Bronchial epithelial cell (primary cell): ENCODE measurements around the gene ABCA1. TPM values are rescaled to one million over a fixed set of nuclear protein-coding genes. Genes with fewer than 3 reads are reported as not detected.
A peak's percentile ranks its signal among the peaks of the same experiment; 100 is the strongest.

Experiments used
- DNase-seq: peaks from one replicate; pipeline ENCODE4 v3.0.0-alpha.2; 2010; ENCODE audit warnings: low read depth
- FAIRE-seq: peaks from 2 replicates; lab custom pipeline; 2011; peaks lifted over from hg19 to GRCh38; lab: Jason Lieb, UNC
- H3K27me3 ChIP-seq: 2 replicates; pipeline ENCODE4 v1.5.1; 2011; ENCODE audit warnings: low read length; ENCODE audit not compliant: control insufficient read depth, insufficient read depth
- H3K36me3 ChIP-seq: 2 replicates; pipeline ENCODE4 v1.5.1; 2011; ENCODE audit warnings: low read length; ENCODE audit not compliant: control insufficient read depth, insufficient read depth
- H3K4me3 ChIP-seq: 2 replicates; pipeline ENCODE4 v1.5.1; 2011; ENCODE audit warnings: mild to moderate bottlenecking, low read depth, low read length, control low read depth
- total RNA-seq: library from RNA; depleted of rRNA; stranded (reverse); fragments of >200 nt; gene quantifications from 2 replicates; pipeline ENCODE4 v1.2.1, GENCODE V29; 2014
- TF ChIP-seq, protein P1 (sequence below): IDR thresholded peaks from 2 replicates; pipeline ENCODE4 v1.5.1; 2011; ENCODE audit warnings: mild to moderate bottlenecking, moderate library complexity, low read length, control low read depth, inconsistent platforms; ENCODE audit not compliant: insufficient read depth, severe bottlenecking

Gene ABCA1
- total RNA-seq, 1 donor from 2014 or later, result 34.2 TPM

DNA sequence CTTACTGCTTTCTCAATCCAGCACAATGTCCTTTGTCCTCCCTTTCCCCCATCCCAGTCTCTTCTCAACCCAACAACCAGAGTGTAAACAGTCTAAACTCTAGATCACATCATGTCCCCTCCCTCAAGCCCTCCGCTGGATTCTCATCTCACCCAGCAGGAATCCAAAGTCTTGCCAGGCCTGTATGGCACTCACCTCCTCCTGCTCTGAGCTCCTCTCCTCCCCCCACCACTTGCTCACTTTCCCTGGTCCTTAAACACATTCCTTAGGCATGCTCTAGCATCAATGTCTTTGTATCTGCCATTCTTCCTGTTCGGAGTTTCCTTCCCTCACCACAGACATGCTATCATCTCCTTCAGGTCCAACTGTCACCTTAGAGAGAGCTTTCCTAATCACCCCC is 85.3 kb downstream of the ABCA1 start:
- TF ChIP-seq, protein P1, sequence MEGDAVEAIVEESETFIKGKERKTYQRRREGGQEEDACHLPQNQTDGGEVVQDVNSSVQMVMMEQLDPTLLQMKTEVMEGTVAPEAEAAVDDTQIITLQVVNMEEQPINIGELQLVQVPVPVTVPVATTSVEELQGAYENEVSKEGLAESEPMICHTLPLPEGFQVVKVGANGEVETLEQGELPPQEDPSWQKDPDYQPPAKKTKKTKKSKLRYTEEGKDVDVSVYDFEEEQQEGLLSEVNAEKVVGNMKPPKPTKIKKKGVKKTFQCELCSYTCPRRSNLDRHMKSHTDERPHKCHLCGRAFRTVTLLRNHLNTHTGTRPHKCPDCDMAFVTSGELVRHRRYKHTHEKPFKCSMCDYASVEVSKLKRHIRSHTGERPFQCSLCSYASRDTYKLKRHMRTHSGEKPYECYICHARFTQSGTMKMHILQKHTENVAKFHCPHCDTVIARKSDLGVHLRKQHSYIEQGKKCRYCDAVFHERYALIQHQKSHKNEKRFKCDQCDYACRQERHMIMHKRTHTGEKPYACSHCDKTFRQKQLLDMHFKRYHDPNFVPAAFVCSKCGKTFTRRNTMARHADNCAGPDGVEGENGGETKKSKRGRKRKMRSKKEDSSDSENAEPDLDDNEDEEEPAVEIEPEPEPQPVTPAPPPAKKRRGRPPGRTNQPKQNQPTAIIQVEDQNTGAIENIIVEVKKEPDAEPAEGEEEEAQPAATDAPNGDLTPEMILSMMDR, result no peak
- Histone ChIP-seq H3K36me3 (peaks cover 3% of the 10 kb centered on the region), H3K4me3 (no peak overlapping the region), H3K27me3 (no peaks in the 10 kb centered on the region)
- FAIRE-seq (no peak), DNase-seq (no peak)

DNA sequence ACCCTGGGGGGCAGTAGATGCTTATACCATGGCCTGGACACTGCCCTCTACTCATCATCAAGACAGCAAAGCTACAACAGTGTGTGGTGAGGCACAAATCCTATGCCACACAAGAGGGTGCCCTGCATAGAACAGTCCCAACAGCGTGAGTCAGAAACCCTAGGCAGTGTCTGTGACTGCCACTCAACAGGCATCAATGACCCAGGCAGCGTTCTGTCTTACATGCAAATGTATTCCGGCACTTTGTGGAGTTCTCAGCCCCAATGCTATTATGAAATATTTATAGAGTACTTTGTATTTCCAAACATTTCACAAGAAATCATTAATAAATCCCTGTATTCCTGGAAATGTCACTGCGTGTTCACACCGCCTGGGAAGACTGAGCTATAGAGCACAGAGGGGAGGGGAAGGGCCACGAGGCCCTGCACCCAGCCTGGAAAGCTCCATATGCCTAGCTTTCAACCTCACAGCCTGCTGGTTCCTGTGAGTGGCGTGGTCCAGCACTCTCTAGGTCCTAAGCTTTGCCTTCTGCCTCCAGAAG is 86.3 kb downstream of the ABCA1 start:
- Histone ChIP-seq H3K27me3 (no peaks in the 10 kb centered on the region), H3K36me3 (peaks cover 5% of the 10 kb centered on the region), H3K4me3 (no peak overlapping the region)
- TF ChIP-seq, protein P1, result no peak
- DNase-seq, result no peak
- FAIRE-seq, result no peak

DNA sequence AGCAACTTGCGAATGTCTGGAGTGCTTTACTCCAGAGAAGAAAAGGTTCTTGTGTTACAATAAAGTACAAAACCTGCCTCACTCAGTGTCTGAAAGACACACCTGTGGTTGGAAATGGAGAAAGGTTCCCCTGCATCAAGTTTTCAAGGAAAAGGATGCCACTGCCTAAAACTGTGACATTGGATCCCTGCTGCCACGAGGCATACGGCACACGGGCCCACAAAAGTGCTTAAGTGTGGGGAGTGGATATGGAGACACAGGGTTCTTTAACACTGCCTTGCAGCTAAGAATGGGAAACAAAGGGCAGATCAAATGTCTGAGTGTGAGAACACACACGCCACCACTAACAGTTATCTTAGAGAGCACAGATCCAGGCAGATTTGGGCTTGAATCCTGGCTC is 89.0 kb downstream of the ABCA1 start:
- no peak overlapping the region for H3K4me3 ChIP-seq
- peaks cover 5% of the 10 kb centered on the region for H3K36me3 ChIP-seq
- FAIRE-seq, result no peak
- no peaks in the 10 kb centered on the region for H3K27me3 ChIP-seq
- DNase-seq, result no peak
- TF ChIP-seq, protein P1, result no peak

DNA sequence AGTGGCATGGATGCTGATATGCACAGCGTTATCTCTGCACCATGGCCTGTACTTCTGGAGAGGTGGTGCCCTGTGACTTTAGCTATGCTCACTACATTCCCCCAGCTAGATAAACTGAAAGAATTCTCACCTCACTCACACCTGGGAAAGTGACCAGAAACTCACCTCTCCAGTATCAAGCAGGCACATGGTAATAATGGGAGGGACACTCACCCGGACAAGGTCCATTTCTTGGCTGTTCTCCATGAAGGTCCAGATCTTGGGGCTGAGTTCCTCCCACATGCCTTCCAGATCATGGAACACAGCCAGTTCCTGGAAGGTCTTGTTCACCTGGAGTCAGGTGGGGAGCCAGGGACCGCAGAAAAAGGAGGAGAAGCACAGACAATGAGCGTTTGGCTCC is 91.2 kb downstream of the ABCA1 start:
- H3K36me3 ChIP-seq, result peaks cover 5% of the 10 kb centered on the region
- no peak overlapping the region for H3K4me3 ChIP-seq
- DNase-seq (no peak), FAIRE-seq (no peak)
- no peaks in the 10 kb centered on the region for H3K27me3 ChIP-seq
- TF ChIP-seq, protein P1, result no peak

DNA sequence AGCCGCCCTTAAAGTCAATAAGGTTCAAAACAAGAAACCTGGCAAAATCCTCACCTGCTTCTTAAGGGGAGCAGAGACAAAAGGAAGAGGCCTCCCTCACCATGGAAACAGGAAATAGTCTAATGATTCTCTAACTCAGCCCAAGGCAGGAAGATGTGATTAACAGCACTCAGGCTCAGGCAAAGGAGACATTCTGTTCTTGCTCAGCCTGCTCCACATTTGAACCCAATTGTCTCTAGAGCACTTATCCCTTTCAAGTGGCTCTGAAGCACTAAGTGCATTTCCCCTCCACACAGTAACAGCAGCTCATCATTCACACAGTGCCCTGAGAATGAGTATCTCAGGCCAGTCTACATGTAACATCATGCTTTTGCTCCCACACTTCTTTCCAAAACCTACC is 91.7 kb downstream of the ABCA1 start:
- TF ChIP-seq, protein P1, result no peak
- Histone ChIP-seq H3K4me3 (no peak overlapping the region), H3K27me3 (no peaks in the 10 kb centered on the region), H3K36me3 (peaks cover 5% of the 10 kb centered on the region)
- DNase-seq, result peak; percentile 15
- no peak for FAIRE-seq

DNA sequence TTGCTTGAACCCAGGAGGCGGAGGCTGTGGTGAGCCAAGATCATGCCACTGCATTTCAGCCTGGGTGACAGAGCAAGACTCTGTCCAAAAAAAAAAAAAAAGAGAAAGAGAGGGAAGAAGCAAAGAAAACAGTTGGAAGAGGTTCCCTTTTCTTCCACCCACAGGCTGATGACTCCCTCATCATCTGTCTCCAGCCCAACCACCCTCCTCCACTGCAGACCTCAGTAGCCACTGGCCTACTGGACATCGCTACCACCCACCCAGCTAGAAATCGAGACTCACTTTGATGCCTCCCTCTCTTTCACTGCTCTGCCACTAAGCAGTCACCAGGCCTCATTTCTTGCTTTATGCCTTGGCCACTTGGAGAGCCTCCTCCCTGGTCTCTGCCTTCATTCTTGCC is 92.8 kb downstream of the ABCA1 start:
- DNase-seq, result no peak
- TF ChIP-seq, protein P1, result no peak
- H3K4me3 ChIP-seq, result no peak overlapping the region
- no peak for FAIRE-seq
- H3K27me3 ChIP-seq, result no peaks in the 10 kb centered on the region
- H3K36me3 ChIP-seq, result peaks cover 5% of the 10 kb centered on the region
